Measurements from ENCODE around the gene PLA2G4A. TPM values are rescaled to one million over a fixed set of nuclear protein-coding genes. Genes with fewer than 3 reads are reported as not detected.

Gene PLA2G4A
- total RNA-seq, 2 experiments from 2014 or later, result not detected

DNA sequence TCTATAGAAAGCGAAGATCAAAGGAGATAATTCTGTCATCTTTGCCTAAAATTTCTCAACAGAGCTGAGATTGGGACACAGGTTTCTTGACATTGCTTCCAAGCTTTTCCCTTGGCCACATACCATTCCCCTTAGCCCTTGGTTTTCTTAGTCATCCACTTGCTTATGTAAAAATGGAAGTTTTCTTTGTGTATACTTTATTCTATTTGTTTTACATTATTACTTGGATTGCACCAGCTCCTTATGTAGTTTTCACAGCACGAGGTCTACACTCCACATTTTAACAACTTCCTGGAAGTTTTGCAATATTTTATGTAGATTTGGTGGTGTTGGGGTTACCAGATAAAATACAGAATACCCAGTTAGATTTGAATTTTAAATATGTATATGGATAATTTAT lies 129.8 kb downstream of the PLA2G4A start:
- no peaks in the 10 kb centered on the region for H3K9me3 Mint-ChIP-seq
- ChIA-PET POLR2A (no interaction called here), CTCF (no interaction called here)
- no peaks in the 10 kb centered on the region for H3K36me3 Mint-ChIP-seq (ENCODE audit: low read depth)
- Histone ChIP-seq H3K27ac (ENCODE audit: low read depth in 1 of 2, low read length in 2 of 2) (no peak overlapping the region), H3K9me3 (ENCODE audit: control insufficient read depth in 1 of 2, insufficient read depth in 1 of 2, low read length in 2 of 2) (no peaks in the 10 kb centered on the region), H3K27me3 (ENCODE audit: control insufficient read depth in 1 of 2, insufficient read depth in 2 of 2, low read length in 2 of 2) (no peaks in the 10 kb centered on the region), H3K4me1 (ENCODE audit: insufficient read depth, low read length) (no peaks in the 10 kb centered on the region), H3K36me3 (ENCODE audit: insufficient read depth, low read length) (no peaks in the 10 kb centered on the region), H3K4me3 (ENCODE audit: low read length) (no peak overlapping the region)
- TF ChIP-seq, protein P1, sequence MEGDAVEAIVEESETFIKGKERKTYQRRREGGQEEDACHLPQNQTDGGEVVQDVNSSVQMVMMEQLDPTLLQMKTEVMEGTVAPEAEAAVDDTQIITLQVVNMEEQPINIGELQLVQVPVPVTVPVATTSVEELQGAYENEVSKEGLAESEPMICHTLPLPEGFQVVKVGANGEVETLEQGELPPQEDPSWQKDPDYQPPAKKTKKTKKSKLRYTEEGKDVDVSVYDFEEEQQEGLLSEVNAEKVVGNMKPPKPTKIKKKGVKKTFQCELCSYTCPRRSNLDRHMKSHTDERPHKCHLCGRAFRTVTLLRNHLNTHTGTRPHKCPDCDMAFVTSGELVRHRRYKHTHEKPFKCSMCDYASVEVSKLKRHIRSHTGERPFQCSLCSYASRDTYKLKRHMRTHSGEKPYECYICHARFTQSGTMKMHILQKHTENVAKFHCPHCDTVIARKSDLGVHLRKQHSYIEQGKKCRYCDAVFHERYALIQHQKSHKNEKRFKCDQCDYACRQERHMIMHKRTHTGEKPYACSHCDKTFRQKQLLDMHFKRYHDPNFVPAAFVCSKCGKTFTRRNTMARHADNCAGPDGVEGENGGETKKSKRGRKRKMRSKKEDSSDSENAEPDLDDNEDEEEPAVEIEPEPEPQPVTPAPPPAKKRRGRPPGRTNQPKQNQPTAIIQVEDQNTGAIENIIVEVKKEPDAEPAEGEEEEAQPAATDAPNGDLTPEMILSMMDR (IDR thresholded peaks at IDR 0.05), result no peak
- H3K27ac Mint-ChIP-seq, result no peak overlapping the region
- ATAC-seq (ENCODE audit: poor library complexity) (no peak), DNase-seq (no peak)
- peaks cover 2% of the 10 kb centered on the region for H3K27me3 Mint-ChIP-seq
- H3K4me1 Mint-ChIP-seq (ENCODE audit: low read depth), result no peaks in the 10 kb centered on the region
- intact Hi-C loops (cut with DNase I, micrococcal nuclease), result no loop called here
- no peak overlapping the region for H3K4me3 Mint-ChIP-seq

DNA sequence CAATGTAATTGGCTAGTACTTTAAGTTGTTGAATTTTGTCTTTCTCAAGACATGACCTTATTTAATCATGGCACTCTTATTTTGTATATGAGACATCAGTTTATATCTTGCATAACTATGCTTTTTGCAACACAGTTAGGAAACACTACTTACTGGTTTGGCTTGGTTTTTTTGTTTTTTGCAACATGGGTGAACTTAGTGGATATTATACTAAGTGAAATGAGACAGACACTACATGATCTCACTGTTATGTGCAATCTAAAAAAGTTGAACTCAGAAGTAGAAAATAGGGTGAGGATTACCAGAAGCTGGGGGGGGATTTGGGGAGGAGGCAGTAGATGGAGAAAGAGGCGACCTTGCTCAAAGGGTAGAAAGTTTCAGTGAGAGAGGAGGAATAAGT lies 132.1 kb downstream of the PLA2G4A start:
- H3K27me3 Mint-ChIP-seq, result no peaks in the 10 kb centered on the region
- ATAC-seq (ENCODE audit: poor library complexity), result no peak
- POLR2A ChIA-PET, result no interaction called here

DNA sequence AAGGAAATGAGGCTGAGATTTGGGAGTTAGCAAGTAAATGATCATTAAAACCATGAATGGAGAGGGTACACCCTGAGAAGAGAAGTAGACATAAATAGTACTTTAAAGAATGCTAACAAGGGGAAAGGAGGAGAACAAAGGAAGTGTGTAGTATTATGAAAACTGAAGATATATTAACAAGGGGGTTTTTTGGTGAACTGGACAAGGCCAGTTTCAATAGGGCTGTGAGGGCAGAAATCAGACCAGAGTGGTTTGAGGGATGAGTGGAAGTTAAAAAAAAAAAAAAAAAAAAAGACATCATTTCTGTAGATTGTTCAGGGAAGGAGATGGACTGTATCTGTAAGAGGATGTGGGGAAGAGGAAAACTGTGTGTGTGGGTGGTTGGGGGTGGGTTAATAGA lies 137.1 kb downstream of the PLA2G4A start:
- H3K36me3 Mint-ChIP-seq (ENCODE audit: low read depth), result no peaks in the 10 kb centered on the region
- H3K4me3 ChIP-seq (ENCODE audit: low read length), result no peak overlapping the region
- DNase-seq, result no peak
- H3K9me3 Mint-ChIP-seq, result no peaks in the 10 kb centered on the region
- ChIA-PET POLR2A (no interaction called here), CTCF (no interaction called here)
- intact Hi-C loops (cut with DNase I, micrococcal nuclease), result no loop called here
- no peak for ATAC-seq (ENCODE audit: poor library complexity)
- no peak overlapping the region for H3K4me3 Mint-ChIP-seq
- no peaks in the 10 kb centered on the region for H3K36me3 ChIP-seq (ENCODE audit: insufficient read depth, low read length)
- H3K9me3 ChIP-seq (ENCODE audit: control insufficient read depth in 1 of 2, insufficient read depth in 1 of 2, low read length in 2 of 2), result no peaks in the 10 kb centered on the region
- H3K4me1 ChIP-seq (ENCODE audit: insufficient read depth, low read length), result no peaks in the 10 kb centered on the region
- no peaks in the 10 kb centered on the region for H3K27me3 Mint-ChIP-seq
- H3K27ac Mint-ChIP-seq, result no peak overlapping the region
- no peaks in the 10 kb centered on the region for H3K4me1 Mint-ChIP-seq (ENCODE audit: low read depth)
- no peaks in the 10 kb centered on the region for H3K27me3 ChIP-seq (ENCODE audit: control insufficient read depth in 1 of 2, insufficient read depth in 2 of 2, low read length in 2 of 2)
- TF ChIP-seq, protein P1 (IDR thresholded peaks at IDR 0.05), result no peak
- H3K27ac ChIP-seq (ENCODE audit: low read depth in 1 of 2, low read length in 2 of 2), result no peak overlapping the region

More for the DNA sequence above, 132.1 kb downstream of the PLA2G4A start:
- H3K27ac Mint-ChIP-seq, result no peak overlapping the region
- H3K9me3 ChIP-seq (ENCODE audit: control insufficient read depth in 1 of 2, insufficient read depth in 1 of 2, low read length in 2 of 2), result no peaks in the 10 kb centered on the region
- TF ChIP-seq, protein P1 (IDR thresholded peaks at IDR 0.05), result no peak
- no peaks in the 10 kb centered on the region for H3K36me3 ChIP-seq (ENCODE audit: insufficient read depth, low read length)
- no peaks in the 10 kb centered on the region for H3K27me3 ChIP-seq (ENCODE audit: control insufficient read depth in 1 of 2, insufficient read depth in 2 of 2, low read length in 2 of 2)
- H3K36me3 Mint-ChIP-seq (ENCODE audit: low read depth), result no peaks in the 10 kb centered on the region
- H3K4me3 Mint-ChIP-seq, result no peak overlapping the region
- no peaks in the 10 kb centered on the region for H3K9me3 Mint-ChIP-seq
- H3K27ac ChIP-seq (ENCODE audit: low read depth in 1 of 2, low read length in 2 of 2), result no peak overlapping the region
- CTCF ChIA-PET, result no interaction called here
- no peaks in the 10 kb centered on the region for H3K4me1 ChIP-seq (ENCODE audit: insufficient read depth, low read length)
- DNase-seq, result no peak
- H3K4me3 ChIP-seq (ENCODE audit: low read length), result no peak overlapping the region
- intact Hi-C loops (cut with DNase I, micrococcal nuclease), result no loop called here
- no peaks in the 10 kb centered on the region for H3K4me1 Mint-ChIP-seq (ENCODE audit: low read depth)

All from CD4-positive, alpha-beta T cell (primary cell).